ENCODE data around the gene MRO. TPM values are rescaled to one million over a fixed set of nuclear protein-coding genes. Genes with fewer than 3 reads are reported as not detected.

Gene MRO
- polyA plus RNA-seq, 1 of the 3 experiments (the other 2 are of a cell fraction): not detected

DNA sequence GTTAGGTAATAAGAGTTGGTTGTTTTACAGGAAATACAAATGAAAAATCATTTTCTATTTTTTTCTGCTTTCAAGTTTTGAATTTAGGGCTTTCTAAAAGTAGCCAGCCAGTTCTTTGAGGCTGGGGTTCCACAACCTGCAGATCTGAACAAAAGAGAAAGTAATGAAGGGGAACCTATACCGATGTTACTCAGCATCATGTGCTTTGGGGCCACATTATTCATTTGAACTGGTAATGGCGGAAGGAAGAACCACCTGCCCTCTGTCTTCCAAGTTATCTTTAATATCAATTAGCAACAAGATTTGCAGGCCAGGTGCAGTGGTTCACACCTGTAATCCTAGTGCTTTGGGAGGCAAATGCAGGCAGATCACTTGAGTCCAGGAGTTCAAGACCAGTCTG, 12.9 kb upstream of the MRO start:
- TF ChIP-seq SIN3A (IDR thresholded peaks at IDR 0.05; ENCODE audit: borderline replicate concordance, low read depth, low read length): no peak
- TF ChIP-seq TAF1 (IDR thresholded peaks at IDR 0.05; ENCODE audit: borderline replicate concordance, low read depth, low read length): no peak
- TF ChIP-seq SMC3 (IDR thresholded peaks at IDR 0.05; ENCODE audit: low read depth, low read length): no peak
- TF ChIP-seq JUND (IDR thresholded peaks at IDR 0.05): no peak
- ChIA-PET CTCF (interaction anchor here (1.2 to 2.7 kb wide), 2 partner anchors 13 to 34 kb away, joined by 3 to 17 read pairs; partner anchors contain the start of gene MRO), POLR2A (interaction anchor here (0.8 kb wide), 1 partner anchor 78 kb away, joined by 3 read pairs; no protein-coding TSS in a partner anchor)
- no peaks in the 10 kb centered on the region for H3K36me3 ChIP-seq (replicated peaks in 1 of 2; ENCODE audit: control insufficient read depth in 1 of 2, insufficient read depth in 2 of 2, low read length in 1 of 2)
- no peak overlapping the region for H2AFZ ChIP-seq (ENCODE audit: low read depth)
- WGBS (ENCODE audit: low lambda C conversion rate): 79% methylated on average over 2 of the region's 2 CpGs
- peaks cover 3% of the 10 kb centered on the region for H3F3A ChIP-seq (replicated peaks; ENCODE audit: insufficient read depth)
- H4K20me1 ChIP-seq (ENCODE audit: insufficient read depth): no peaks in the 10 kb centered on the region
- no peak overlapping the region for H3K4me3 ChIP-seq (ENCODE audit: low read depth in 2 of 2, low read length in 1 of 2)
- no peaks in the 10 kb centered on the region for H3K27me3 ChIP-seq (ENCODE audit: insufficient read depth)
- no peak overlapping the region for H3K4me2 ChIP-seq
- H3K9me2 ChIP-seq: no peaks in the 10 kb centered on the region
- no peak overlapping the region for H3K9ac ChIP-seq
- DNase-seq: no peak
- H3K27ac ChIP-seq (ENCODE audit: low read depth in 2 of 2, low read length in 1 of 2): no peak overlapping the region
- H3K4me1 ChIP-seq (ENCODE audit: control insufficient read depth in 1 of 2, insufficient read depth in 2 of 2, low read depth in 1 of 2, low read length in 1 of 2): 0 out of 4 replicates have a peak, but pooled peaks cover 0 to 5% of the 10 kb centered on the region in 2 experiments
- H3K79me2 ChIP-seq (ENCODE audit: insufficient read depth): no peaks in the 10 kb centered on the region
- H3K9me3 ChIP-seq: no peaks in the 10 kb centered on the region

DNA sequence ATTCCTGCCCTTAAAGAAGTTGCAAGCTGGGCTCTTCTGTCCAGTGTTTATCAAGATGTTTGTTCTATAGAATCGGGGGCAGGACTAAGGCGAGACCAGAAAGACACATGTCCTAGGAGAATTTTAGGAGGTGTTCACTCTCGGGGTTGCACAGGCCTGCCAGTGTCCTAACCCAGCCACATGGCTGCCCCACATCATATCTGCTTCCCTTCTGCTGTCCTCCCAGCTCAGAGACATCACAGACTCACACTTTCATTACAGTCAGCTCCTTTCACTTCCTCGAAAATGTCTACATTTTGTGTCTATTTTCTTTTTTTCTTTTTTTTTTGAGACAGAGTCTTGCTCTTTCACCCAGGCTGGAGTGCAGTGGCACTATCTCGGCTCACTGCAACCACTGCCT, 10.7 kb upstream of the MRO start:
- CTCF ChIA-PET: interaction anchor here (1.2 to 2.7 kb wide), 2 partner anchors 11 to 221 kb away, joined by 4 to 17 read pairs; partner anchors contain the start of gene MRO
- H3K9ac ChIP-seq: no peak overlapping the region

DNA sequence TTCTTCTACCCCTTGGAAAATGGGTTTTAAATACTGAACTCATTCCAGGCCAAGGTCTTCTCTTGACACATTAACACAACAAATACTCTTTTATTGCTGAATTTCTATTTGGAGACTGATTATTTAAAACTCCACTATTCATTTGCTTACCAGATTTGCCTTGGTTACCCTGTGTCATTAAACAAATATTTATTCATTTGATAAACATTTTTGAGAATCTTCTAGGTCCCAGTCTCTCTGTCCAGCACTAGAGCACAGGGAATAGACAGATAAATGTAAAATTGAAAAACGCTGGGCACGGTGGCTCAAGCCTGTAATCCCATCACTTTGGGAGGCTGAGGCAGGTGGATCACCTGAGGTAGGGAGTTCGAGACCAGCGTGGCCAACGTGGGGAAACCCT, 9.8 kb upstream of the MRO start:
- ChIA-PET CTCF (interaction anchor here (1.2 kb wide), 1 partner anchor 221 kb away, joined by 4 read pairs; no protein-coding TSS in a partner anchor), POLR2A (no interaction called here)
- no peaks in the 10 kb centered on the region for H3K9me2 ChIP-seq
- H3K4me2 ChIP-seq: no peak overlapping the region
- H2AFZ ChIP-seq (ENCODE audit: low read depth): no peak overlapping the region
- no peak overlapping the region for H3K9ac ChIP-seq
- H3K4me1 ChIP-seq (ENCODE audit: control insufficient read depth in 1 of 2, insufficient read depth in 2 of 2, low read depth in 1 of 2, low read length in 1 of 2): no peaks in the 10 kb centered on the region
- H3K4me3 ChIP-seq (ENCODE audit: low read depth in 2 of 2, low read length in 1 of 2): no peak overlapping the region
- TF ChIP-seq FOXM1 (IDR thresholded peaks at IDR 0.05; ENCODE audit: low read depth) (no peak), EZH2phosphoT487 (IDR thresholded peaks at IDR 0.05; ENCODE audit: borderline replicate concordance, low read depth) (no peak)
- TF ChIP-seq, protein P1, sequence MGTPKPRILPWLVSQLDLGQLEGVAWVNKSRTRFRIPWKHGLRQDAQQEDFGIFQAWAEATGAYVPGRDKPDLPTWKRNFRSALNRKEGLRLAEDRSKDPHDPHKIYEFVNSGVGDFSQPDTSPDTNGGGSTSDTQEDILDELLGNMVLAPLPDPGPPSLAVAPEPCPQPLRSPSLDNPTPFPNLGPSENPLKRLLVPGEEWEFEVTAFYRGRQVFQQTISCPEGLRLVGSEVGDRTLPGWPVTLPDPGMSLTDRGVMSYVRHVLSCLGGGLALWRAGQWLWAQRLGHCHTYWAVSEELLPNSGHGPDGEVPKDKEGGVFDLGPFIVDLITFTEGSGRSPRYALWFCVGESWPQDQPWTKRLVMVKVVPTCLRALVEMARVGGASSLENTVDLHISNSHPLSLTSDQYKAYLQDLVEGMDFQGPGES (IDR thresholded peaks at IDR 0.05; ENCODE audit: low read depth, low read length): no peak
- TF ChIP-seq, protein P2, sequence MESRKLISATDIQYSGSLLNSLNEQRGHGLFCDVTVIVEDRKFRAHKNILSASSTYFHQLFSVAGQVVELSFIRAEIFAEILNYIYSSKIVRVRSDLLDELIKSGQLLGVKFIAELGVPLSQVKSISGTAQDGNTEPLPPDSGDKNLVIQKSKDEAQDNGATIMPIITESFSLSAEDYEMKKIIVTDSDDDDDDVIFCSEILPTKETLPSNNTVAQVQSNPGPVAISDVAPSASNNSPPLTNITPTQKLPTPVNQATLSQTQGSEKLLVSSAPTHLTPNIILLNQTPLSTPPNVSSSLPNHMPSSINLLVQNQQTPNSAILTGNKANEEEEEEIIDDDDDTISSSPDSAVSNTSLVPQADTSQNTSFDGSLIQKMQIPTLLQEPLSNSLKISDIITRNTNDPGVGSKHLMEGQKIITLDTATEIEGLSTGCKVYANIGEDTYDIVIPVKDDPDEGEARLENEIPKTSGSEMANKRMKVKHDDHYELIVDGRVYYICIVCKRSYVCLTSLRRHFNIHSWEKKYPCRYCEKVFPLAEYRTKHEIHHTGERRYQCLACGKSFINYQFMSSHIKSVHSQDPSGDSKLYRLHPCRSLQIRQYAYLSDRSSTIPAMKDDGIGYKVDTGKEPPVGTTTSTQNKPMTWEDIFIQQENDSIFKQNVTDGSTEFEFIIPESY (IDR thresholded peaks at IDR 0.05; ENCODE audit: borderline replicate concordance, low read depth): no peak
- no peaks in the 10 kb centered on the region for H3K9me3 ChIP-seq
- H3F3A ChIP-seq (replicated peaks; ENCODE audit: insufficient read depth): no peaks in the 10 kb centered on the region
- no peak for DNase-seq
- no peaks in the 10 kb centered on the region for H3K36me3 ChIP-seq (replicated peaks in 1 of 2; ENCODE audit: control insufficient read depth in 1 of 2, insufficient read depth in 2 of 2, low read length in 1 of 2)
- H4K20me1 ChIP-seq (ENCODE audit: insufficient read depth): no peaks in the 10 kb centered on the region
- no peaks in the 10 kb centered on the region for H3K27me3 ChIP-seq (ENCODE audit: insufficient read depth)
- 89% methylated on average over 5 of the region's 5 CpGs for WGBS (ENCODE audit: low lambda C conversion rate)
- H3K79me2 ChIP-seq (ENCODE audit: insufficient read depth): no peaks in the 10 kb centered on the region
- H3K27ac ChIP-seq (ENCODE audit: low read depth in 2 of 2, low read length in 1 of 2): no peak overlapping the region

More for the DNA sequence above, 10.7 kb upstream of the MRO start:
- Histone ChIP-seq H3K27ac (ENCODE audit: low read depth in 2 of 2, low read length in 1 of 2) (no peak overlapping the region), H3K79me2 (ENCODE audit: insufficient read depth) (no peaks in the 10 kb centered on the region), H3K36me3 (replicated peaks in 1 of 2; ENCODE audit: control insufficient read depth in 1 of 2, insufficient read depth in 2 of 2, low read length in 1 of 2) (no peaks in the 10 kb centered on the region), H2AFZ (ENCODE audit: low read depth) (no peak overlapping the region), H3K4me1 (ENCODE audit: control insufficient read depth in 1 of 2, insufficient read depth in 2 of 2, low read depth in 1 of 2, low read length in 1 of 2) (no peaks in the 10 kb centered on the region), H3F3A (replicated peaks; ENCODE audit: insufficient read depth) (no peaks in the 10 kb centered on the region), H3K4me2 (no peak overlapping the region), H3K9me3 (no peaks in the 10 kb centered on the region), H3K27me3 (ENCODE audit: insufficient read depth) (no peaks in the 10 kb centered on the region), H4K20me1 (ENCODE audit: insufficient read depth) (no peaks in the 10 kb centered on the region), H3K9me2 (no peaks in the 10 kb centered on the region), H3K4me3 (ENCODE audit: low read depth in 2 of 2, low read length in 1 of 2) (no peak overlapping the region)
- no peak for DNase-seq
- 94% methylated on average over 5 of the region's 5 CpGs for WGBS (ENCODE audit: low lambda C conversion rate)
- no peak for TF ChIP-seq EP300 (IDR thresholded peaks at IDR 0.05; ENCODE audit: borderline replicate concordance in 1 of 2, low read depth in 1 of 2, low read length in 1 of 2)
- no peak for TF ChIP-seq FOXM1 (IDR thresholded peaks at IDR 0.05; ENCODE audit: low read depth)
- no peak for TF ChIP-seq GABPA (IDR thresholded peaks at IDR 0.05; ENCODE audit: low read depth)
- no peak for TF ChIP-seq MEF2A (IDR thresholded peaks at IDR 0.05; ENCODE audit: borderline replicate concordance, low read depth)
- TF ChIP-seq, protein P3, sequence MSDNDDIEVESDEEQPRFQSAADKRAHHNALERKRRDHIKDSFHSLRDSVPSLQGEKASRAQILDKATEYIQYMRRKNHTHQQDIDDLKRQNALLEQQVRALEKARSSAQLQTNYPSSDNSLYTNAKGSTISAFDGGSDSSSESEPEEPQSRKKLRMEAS (IDR thresholded peaks at IDR 0.05; ENCODE audit: low read depth): no peak
- TF ChIP-seq TCF12 (IDR thresholded peaks at IDR 0.05): no peak
- no peak for TF ChIP-seq RFX5 (IDR thresholded peaks at IDR 0.05; ENCODE audit: low read length)
- TF ChIP-seq, protein P4, sequence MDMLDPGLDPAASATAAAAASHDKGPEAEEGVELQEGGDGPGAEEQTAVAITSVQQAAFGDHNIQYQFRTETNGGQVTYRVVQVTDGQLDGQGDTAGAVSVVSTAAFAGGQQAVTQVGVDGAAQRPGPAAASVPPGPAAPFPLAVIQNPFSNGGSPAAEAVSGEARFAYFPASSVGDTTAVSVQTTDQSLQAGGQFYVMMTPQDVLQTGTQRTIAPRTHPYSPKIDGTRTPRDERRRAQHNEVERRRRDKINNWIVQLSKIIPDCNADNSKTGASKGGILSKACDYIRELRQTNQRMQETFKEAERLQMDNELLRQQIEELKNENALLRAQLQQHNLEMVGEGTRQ (IDR thresholded peaks at IDR 0.05; ENCODE audit: borderline replicate concordance, low read depth, low read length): no peak
- no peak for TF ChIP-seq SMC3 (IDR thresholded peaks at IDR 0.05; ENCODE audit: low read depth, low read length)
- POLR2A ChIA-PET: no interaction called here

All from SK-N-SH (cell line).